GM12891 (cell line): ENCODE results near the gene COL12A1.

ENCODE experiments used
- PAX5 ChIP-seq: IDR thresholded peaks from 2 replicates; pipeline ENCODE4 v1.6.1; 2011; ENCODE audit warnings: low read length, moderate library complexity, mild to moderate bottlenecking; ENCODE audit not compliant: insufficient read depth, severe bottlenecking
- POLR2A ChIP-seq: IDR thresholded peaks from 2 replicates; pipeline ENCODE4 v1.6.1; 2011; ENCODE audit warnings: low read depth, low read length, control low read depth
- POLR2AphosphoS5 ChIP-seq: IDR thresholded peaks from 2 replicates; pipeline ENCODE4 v1.6.1; 2011; ENCODE audit warnings: low read depth, low read length, control low read depth
- POU2F2 ChIP-seq: IDR thresholded peaks from 2 replicates; pipeline ENCODE4 v1.6.1; 2011; ENCODE audit warnings: low read depth, mild to moderate bottlenecking, control low read depth, low read length, moderate library complexity
- SPI1 ChIP-seq: IDR thresholded peaks from 2 replicates; pipeline ENCODE4 v1.6.1; 2011; ENCODE audit warnings: low read depth, low read length, control low read depth
- TAF1 ChIP-seq: IDR thresholded peaks from 2 replicates; pipeline ENCODE4 v1.6.1; 2011; ENCODE audit warnings: low read depth, low read length, control low read depth

DNA sequence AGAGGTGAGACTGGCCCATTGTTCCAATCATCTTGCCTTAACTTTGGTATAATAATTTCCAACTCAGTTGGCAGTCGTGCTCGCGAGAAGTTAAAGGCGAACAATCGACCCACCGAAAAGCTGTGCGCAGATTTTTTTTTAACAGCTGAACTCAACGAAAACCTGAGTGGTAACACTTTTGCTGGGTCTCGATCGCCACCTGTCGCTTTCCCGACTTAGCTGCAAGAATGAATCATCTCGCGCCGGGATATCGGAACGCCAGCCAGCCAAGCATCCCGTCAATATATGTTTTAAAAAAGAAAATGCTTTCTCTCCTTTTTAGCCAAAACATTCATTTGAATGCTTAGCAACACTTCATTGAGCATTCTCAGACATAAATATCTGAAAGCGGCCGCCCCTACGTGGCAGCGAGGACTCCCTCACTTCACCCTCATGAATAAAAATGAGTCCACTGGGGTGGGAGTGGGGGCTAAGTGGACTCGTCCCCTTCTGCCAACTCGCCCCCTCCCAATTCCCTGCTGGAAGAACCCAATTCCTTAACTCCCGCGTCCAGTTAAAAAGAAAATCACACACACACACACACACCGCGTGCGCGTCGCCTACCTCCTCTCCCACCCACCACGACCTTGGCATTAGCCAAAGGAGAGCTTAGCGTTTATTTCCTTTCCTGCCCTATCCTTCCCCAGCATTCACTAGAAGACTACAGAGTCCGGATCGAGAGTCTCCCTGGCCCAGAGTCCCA, 1.5 kb downstream of the COL12A1 start:
- TF ChIP-seq POLR2A, result no peak
- TF ChIP-seq POLR2AphosphoS5, result no peak
- TF ChIP-seq TAF1, result no peak
- no peak for TF ChIP-seq PAX5
- no peak for TF ChIP-seq POU2F2
- no peak for TF ChIP-seq SPI1
